ENCODE data around the gene KCNMB2.

The KCNMB2 gene

GRCh38 chr3:178536211-178537079 is at the start of gene KCNMB2:
Gene KCNMB2 (plus strand): TSS chr3:178536436.
- DNase-seq, result peak; percentile 53

DNA sequence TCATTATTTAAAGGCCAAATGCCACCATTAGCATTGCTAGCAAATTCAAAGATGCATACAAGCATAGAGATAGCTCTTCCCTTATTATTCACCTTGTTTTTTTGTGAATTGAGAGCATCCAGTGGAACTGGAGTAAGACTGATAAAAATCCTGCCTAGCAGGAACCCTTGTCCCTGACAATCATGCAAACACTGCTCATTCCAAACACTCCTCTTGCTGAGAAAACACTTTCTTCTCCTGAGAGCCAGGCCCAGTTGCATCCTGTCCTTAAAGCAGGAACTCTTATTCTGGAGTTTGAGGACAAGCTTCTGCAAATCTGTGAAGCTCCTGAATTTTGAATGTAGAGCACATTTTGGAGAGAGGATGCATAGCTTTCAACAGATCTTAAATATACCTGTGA is 49.3 kb upstream of the KCNMB2 start:
- no peak for DNase-seq

DNA sequence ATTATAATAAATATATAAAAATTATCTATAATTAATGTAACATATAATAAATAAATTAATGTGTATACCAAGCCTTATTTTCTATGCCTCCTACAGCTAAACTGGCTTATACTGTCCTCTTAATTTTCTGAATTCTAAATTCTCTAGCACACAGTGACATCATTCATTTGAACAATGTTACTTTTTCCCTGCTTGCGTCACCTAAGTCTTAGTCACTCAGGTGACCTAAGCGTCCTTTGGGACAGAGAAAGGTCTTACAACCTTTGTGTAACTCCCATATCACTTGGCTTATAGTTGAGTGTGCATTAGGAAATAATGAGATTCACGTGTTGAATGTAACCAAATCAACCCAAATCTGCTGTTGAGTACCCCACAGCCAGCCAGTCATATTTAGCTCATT is 48.5 kb upstream of the KCNMB2 start:
- no peak for DNase-seq

DNA sequence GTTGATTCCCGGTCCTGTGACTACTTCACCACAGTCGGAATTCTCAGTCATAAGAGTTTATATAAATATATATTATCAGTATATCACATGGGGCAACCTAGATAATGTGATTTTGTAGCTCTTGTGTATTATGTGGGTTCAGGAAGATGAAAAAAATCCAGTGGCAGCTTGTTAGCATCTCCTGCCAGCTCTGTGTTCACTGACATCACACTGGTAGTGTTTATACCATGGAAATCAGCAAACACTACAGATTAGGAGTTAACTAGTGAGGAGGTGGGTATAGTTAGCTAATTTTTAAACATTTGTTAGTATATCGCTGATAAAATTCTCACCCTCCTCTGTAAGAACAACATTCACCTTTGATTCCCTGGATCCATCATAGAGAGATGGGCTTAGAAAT is 44.5 kb upstream of the KCNMB2 start:
- DNase-seq, result no peak

GRCh38 chr3:178492491-178492890 is 43.7 kb upstream of the KCNMB2 start:
- DNase-seq, result no peak

DNA sequence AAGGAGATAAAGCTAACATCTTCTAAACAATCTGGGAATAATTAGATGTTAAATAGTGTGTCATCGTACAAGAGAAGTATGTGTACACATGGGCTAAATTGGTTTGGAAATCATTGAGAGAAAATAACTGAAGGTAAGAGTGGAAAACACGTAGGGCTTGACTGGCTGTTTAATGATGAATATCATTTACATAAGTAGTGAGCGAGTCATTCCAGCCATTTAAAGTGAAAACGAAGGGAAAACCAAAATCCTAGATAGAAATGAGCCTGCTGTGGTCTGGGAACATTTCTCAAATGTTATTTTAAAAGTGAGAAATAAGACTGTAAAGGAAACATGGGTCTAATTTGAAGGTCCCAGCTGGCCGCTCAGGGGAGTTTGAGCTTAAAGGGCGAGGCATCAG is 41.9 kb upstream of the KCNMB2 start:
- no peak for DNase-seq

GRCh38 chr3:178496911-178497310 is 39.3 kb upstream of the KCNMB2 start:
- no peak for DNase-seq

DNA sequence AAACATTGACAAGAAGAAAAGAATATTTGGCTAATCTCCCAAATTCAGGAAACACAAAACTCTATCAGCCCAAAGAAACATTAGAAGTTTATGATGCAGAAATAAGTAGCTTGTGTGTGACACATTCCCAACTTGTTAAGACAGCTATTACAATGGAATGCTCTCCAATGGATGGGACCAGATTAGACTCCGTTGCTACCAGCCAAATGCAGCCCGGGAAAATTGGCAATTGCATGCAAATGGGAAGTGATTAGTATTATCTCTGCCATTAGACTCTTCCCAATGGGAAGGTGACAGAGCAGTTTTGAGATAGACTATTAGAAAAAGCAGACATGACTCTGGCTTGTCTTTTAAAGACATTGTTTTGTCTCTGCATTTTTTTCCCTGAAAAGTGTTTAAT is 37.4 kb upstream of the KCNMB2 start:
- DNase-seq, result no peak

DNA sequence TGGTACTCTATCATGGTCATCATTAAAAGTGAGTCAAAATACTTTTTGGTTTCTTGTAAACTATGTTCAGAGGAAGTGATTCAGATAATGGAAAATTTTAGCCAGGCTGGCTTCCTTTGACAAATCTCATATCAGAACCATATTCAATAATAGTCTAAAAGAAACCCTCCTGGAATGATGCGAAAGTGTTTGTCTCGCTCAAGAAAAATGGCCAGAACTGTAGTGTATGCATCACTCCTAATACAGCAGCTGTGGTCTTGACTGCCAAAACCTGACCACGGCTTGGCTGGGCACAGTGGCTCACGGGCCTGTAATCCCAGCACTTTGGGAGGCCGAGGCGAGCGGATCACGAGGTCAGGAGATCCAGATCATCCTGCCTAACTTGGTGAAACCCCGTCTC is 35.6 kb upstream of the KCNMB2 start:
- no peak for DNase-seq

DNA sequence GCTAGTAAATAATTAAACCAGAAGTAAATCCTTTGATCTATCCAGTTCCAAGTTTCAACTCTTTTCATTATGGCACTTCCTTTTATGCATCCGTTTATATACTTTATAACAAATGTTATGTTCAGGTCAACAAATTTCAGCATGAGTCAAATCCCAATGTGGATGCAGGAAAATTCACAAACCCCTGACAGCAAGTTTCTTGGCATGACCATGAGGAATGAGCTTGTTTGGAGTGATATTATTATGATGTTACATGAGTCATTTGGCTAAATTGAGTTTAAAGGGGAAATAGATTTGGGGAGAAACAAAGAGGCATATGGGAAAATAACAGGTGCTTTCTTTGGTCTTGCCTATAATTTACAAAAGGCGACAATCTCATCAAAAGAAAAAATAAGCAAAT is 32.1 kb upstream of the KCNMB2 start:
- no peak for DNase-seq

DNA sequence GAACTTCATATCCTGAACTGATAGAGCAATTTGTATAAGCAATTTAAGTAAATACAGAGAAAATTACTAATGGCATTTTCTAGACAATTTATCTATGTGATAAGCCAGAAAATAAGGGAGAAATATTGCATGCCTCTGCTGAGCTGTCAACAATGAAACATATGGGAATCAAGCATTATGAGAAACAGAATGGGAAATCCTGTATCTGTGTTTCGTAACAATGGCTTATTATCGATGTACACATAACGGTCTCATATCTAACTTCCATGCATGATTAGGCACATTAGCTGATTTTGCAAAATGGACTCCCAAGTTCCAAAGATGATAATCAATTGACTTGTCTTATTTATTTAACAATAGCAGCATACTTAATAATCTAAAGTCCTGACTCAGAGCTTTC is 30.4 kb upstream of the KCNMB2 start:
- no peak for DNase-seq

DNA sequence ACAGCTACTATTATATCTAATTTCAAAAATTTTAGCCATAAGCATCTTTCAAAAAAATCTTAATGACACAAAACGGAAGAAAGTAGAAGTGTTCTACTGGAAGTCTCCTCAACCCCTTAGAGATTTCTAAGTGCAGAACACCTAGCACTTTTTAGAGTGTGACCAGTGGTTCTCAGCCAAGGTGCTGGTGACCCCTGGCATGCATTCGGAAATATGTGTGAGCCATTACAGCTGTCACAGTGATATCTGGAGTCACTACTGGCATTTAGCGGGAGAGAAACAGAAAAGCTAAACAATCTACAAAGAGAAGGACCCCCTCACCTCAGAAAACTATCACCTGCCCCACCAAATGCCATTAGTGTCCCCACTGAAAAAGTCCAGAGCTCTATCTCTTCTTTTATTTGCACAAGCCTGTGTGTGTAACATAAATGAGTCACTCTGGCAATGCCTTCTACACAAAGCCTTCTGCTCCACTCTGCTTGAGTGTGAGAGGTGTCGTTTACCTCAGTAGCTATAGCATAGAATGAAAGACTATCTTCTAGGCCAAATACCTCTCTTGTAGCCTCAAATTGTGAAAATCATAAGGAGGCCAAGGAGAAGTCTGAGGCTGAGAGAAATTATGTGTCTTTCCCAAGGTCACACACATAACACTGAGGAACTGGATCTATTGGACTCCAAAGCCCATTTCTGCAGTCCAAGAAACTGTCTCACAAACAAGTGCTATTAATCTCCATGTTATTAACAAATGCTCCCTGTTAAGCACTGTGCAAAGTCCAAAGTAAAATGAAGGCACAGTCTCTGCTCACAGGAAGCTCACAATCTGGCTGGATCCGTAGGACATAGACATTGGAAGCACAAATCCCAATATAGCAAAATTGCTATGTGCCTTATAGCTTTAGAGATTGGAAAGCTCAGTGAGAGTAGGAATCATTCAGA is 28.5 kb upstream of the KCNMB2 start:
- no peak for DNase-seq

DNA sequence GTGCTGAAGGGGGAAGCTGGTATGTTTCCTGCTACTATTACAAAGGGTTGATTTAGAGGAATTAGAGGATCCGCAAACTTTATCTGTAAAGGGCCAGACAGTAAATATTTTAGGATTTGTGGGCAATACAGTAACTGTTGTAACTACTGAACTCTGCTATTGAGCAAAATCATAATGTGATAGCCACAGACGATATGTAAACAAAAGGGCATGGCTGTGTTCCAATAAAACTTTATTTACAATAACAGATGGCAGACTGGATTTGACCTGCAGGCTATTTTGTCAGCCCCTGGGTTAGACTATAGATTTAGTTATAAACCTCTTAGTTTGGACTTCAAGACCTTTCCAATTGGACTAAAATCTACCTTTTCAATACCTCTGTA is 27.8 kb upstream of the KCNMB2 start:
- DNase-seq, result no peak

DNA sequence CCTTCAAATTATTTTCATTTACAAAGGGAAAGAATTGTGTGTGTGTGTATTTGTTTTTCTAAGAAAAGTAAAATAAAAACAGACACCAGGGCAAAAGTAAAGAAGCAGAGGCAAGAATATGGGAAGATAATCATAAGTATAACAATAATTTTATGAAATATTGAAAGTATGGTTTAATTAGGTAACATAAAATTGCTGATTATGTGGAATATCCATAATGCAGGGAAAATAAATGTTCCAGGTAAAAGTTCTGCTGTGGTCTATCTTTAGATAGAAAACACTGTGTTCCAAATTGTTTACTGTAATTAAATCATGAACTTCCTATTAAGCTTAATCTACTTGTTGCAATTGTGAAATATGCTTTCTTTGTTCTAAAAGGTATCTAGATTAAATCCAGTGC is 25.7 kb upstream of the KCNMB2 start:
- DNase-seq, result no peak

DNA sequence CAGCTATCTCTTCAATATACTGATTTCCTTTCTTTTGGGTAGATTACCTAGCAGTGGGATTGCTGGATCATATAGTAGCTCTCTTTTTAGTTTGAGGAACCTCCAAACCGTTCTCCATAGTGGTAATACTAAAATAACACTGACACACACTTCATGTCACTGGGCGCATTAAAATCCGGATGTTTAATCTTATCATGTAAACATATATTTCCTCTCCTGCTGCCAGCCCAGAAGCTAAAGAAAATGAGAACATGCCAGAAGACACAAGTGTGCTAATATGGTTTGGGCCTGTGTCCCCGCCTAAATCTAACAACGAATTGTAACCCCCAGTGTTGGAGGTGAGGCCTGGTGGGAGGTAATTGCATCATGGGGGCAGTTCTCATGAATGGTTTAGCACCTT is 23.6 kb upstream of the KCNMB2 start:
- DNase-seq, result no peak

DNA sequence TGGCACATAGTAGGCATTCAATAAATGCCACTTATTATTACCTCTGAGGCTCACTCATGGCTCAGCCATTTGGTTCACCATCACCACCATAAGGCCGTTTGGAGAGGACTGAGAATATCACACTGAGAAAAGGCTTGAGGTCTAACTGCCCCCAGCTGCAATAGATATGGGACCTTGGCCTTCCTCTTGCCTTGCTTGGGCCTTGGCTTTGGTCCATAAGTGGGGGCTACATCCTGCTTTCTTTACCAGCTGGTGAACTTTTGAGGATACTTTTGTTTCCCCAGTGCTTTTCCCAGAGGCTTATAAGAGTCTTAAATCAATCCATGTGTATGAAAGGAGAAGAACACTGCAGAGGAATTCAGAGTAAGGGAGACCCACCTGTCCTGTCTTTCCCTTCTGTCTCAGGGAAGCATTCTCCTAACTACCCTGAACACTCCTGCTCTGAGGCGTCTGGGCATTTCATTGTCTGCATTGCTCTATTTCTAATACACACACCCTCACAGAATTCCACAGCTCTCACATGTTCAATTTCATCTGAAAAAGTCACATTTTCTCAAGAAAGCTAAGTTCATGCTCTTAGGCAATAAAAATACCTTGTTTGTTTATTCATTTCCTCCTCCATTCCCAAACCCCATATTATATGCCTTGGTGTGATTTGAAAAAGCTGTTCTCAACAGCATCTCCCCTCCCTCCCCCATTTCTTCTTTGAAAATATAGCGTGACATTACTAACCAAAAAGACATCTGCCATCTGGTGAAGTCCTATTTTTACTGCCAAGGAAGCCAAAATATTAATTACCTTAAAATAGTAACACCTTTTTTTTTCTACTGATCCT is 22.5 kb upstream of the KCNMB2 start:
- peak; percentile 44 for DNase-seq

DNA sequence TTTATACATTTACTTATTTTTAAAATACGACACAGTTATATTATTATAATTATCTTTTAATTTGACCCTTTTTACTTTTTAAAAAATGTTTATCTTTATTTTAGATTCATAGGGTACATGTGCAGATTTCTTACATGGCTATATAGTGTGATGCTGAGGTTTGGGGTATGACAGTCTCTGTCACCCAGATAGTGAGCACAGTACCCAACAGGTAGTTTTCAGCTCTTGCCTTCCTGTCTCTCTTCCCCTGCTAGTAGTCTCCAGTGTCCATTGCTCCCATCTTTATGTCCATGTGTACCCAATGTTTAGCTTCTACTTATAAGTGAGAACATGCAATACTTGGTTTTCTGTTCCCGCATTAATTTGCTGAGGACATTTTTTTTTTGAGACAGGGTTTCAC is 21.8 kb upstream of the KCNMB2 start:
- no peak for DNase-seq

GRCh38 chr3:178515076-178515744 is 21.0 kb upstream of the KCNMB2 start:
- peak; percentile 39 for DNase-seq

DNA sequence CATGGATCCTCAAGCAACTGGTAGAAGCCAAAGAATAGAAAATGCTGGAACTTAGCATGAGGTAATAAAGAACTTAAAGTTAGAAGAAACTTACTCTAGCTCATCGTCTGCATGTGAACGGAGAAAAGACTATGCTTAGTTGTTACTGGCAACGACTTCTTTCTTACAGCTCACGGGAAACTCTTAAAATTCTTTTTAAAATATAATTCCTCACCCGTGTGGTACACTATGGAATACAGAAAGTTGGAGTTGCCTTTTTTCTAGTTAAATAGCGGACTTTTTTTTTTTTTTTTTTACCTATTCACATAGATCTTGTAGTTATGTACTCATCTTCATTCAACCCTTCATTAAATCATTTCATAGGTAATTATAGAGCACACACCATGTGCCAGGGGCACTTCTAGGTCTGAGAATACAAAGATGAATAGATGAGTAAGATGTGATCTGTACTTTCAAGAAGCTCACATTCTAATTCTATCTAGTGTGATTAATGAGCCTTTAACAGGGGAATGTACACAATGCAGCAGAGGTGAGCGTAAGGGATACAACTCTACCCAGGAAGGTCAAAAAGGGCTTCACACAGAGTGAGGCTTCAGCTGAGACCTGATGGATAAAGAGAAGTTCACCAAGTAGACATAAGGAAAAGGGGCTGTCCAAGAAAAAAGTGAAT is 18.4 kb upstream of the KCNMB2 start:
- no peak for DNase-seq

DNA sequence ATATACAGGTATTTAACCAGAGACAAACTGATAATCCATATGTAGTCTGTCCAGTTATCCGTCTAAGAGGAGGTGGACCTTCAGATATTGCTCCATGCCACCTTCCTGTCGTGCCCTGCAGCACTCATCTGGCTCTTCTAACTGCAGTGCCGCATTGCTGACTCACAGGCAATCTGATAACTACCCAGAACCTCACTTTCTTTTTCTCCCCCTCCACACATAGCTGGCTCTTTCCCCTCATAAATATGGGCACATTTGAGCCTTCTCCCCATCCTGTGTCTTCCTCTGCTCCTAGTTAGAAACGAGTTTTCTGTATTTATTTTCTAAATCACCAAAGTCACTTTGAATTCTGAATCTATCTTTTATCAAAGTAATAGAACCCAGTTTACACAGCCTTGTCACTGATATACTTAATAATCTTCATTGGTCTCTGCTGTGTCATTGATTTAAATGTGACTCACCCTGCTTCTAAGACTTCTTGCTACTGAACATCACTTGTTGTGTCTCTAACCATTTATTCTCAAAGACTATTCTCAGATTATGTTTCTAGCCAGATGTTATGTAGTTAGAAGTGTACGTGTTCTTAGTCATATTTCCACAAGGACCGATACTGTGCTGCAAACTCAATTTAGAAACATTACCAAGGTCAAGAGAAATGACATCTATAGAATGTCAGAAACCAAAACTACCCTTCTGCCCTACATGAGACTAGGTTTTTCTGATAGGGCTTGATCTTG is 17.4 kb upstream of the KCNMB2 start:
- DNase-seq, result no peak

DNA sequence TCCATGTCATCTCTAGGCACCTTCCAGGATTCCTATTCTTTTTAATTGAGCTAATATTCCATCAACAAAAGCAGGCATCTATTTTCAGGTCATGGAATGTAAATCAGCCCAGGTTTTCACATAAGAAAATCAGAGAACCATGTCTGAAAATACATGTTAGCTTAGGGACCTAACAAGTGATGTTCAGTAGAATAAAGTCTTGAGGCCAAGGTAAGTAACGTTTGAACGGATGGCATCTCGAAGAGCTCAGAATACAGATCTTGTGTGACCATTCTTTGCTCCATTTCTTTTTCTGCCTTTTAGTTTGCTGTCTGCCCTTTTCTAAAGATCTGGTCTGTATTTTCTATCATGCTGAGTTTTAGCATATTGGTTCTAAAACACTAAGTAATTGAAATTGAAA is 16.5 kb upstream of the KCNMB2 start:
- DNase-seq, result no peak

Data from right hindlimb (tissue), 1 donor.